Inflammatory macrophage (primary cell): ENCODE results near the gene POLR3A.

ENCODE experiments used
- DNase-seq, 2 donors: peaks; one replicate each; pipeline ENCODE4 v3.0.0-alpha.2; 2020 to 2022

The POLR3A gene

DNA sequence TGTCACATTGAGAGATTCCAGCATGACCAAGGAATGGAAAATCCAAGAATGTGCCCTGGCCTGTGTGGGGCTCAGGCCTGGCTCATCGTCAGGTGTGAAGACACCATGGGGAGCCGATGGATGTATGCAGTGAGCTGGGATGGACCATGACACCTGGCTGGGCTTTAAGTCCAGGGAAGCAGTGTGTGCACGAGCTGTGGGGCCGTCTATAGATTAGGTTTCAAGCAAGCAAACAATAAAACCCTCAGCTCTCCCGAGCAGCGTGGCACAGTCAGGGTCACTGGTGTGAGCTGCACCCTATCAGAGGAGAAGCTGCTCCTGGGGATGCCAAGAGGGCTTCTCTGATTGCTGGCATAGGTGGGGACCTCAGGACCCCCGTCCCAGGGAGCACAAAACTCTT, 52.3 kb downstream of the POLR3A start:
- no peak for DNase-seq

DNA sequence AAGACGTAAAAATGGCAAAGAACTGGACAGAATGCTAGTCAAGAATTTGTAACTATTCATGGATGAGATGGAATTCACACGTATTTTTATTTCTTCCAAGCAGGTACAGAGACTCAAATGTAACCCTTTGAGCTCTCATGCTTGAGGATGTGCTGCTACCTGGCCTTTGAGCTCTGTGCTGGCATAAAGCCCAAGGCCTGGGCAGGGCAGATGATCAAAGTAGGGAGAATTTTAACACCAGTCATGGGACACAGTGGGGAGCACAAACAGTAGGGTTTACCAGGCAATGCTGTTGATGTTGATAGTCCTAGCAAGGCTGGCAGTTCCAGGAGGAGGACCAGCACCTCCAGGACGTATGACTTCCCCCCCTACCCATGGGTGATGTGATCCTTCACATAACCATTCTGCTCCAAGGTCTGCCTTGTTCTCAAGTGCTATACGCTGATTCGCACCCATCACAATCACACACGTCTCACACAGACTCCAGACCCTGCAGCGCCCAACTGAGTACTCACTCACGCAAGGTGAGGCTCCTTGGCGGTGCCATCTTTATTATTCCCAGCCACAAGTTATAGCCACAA, 54.1 kb downstream of the POLR3A start:
- no peak for DNase-seq

DNA sequence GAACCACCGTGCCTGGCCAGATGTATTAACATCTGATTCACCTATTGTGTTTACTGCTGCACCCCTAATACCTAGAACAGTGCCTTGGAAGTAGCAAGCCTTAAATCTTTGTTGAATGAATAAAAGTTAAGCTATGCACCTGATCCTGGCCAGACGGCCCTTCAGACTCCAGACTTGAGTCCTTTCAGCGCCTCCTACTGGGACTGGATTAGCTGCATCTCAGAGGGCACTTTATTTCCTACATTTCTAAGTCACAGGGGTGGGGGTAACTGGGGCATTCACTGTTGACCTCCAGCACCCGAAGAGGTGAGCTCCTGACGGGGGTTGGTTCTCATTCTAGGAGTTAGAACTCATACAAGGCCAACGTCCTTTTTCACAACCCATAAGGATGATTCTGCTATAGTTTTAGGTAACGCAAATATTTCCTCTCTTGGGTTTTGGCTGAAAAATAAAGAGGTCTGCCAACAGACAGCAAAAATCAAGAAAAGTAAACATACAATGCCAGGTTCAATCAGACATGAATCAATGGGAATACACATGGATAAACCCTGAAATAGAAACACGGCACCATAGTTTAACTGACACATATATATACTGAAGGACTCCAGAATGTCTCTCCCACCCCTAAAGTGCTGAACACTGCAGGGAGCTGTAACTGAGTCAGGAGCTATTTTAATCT, 54.8 kb downstream of the POLR3A start:
- DNase-seq, result peak in 1 of 2 donors; percentile 7

DNA sequence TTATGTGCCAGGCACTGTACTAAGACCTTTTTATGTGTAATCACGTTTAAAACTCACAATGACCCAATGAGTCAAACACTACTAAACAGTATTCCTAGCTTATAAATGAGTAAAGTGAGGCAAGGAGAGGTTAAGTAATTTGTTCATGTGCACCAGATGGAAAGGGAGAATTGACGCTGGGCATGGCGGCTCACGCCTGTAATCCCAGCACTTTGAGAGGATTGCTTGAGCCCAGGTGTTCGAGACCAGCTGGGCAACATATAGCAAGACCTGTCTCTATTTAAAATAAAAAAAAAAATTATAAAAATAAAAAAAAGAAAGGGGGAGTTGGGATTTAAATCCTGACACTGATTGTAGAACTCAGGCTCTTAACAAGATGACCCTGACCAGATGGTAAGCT, 56.0 kb downstream of the POLR3A start:
- DNase-seq, result no peak

DNA sequence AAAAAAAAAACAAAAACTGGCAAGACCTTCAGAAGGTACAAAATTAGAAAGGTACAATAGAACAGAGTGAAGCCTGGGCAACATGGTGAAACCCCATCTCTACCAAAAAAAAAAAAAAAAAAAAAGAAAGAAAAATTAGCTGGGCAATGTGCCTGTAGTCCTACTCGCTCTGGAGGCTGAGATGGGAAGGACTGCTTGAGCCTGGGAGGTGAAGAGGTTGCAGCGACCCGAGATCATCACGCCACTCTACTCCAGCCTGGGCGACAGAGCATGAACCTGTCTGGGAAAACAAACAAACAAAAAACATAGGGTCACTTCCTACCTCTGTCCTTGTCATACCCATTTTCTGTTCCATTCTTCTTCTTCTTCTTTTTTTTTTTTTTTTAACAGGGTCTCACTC, 57.2 kb downstream of the POLR3A start:
- no peak for DNase-seq

DNA sequence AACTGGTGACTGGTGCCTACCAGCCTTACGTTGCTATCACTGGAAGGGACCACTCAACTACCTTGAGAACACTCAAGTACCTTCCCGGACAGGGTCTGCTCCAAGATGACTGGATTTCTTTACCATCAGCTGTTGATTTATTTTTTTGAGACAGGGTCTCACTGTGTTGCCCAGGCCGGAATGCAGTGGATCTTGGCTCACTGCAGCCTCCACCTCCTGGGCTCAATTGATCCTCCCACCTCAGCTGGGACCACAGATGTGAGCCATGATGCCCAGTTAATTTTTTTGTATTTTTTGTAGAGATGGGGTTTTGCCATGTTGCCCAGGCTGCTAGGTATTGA, 57.5 kb downstream of the POLR3A start:
- no peak for DNase-seq

DNA sequence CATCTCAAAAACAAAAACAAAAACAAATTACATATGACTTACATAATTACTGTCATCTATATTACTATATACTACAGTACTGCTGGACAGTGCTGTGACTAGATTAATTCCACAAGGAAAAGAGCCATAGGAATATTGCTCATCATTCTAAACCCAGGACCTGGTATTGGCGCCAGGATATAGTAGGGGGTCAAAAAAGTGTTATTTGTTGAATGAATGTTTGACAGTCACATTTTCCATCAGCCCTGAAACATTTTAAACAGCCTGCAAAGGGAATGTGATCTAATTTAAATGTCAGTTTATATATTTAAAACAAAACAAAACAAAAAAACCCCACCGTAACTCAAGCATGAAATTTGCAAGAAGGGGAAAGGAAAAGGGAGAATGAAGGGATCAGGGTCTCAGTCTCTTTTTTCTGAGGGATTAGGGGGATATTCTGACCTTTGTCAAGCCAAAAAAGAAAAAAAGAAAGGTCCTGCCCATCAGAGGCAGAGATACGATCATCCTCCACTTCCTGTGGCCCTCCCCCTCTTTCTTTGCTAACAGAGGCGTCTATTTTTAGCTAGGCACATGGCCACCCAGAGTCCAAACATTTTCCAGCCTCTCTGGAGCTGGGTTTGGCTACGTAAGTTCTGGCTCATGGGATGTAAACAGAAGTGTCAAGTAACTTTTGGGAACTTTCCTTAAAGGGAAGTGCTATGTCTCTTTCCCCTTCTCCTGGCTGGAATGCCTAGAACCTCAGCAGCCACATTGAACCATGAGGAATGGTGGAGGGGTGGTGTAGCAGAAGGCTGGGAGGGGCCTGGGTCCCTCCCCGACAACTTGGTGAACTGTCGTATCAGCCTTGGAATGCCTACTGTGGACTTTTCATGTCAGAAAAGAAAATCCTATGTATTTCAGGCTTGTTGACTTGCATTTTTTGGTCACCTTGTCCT, 58.2 kb downstream of the POLR3A start:
- DNase-seq, result peak; percentile 4 to 39

DNA sequence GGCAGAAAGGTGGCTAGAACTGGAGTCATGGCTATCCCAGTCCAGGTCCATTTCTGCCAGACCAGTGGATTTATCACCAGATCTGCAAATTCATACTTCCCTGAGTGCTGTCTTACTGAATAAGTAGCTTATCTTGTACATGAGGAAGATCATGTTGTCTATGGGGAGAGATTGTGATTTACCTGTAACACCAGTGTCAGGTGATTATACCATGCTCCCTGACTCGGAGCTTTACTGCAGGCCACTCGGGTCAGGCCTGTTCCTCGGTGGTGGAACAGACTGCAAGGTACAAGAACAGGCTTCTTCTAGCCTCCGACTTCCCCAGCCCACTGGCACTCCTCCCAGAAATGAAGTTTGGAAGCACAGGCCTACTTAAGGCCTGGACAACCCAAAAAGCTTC, 60.2 kb downstream of the POLR3A start:
- no peak for DNase-seq

DNA sequence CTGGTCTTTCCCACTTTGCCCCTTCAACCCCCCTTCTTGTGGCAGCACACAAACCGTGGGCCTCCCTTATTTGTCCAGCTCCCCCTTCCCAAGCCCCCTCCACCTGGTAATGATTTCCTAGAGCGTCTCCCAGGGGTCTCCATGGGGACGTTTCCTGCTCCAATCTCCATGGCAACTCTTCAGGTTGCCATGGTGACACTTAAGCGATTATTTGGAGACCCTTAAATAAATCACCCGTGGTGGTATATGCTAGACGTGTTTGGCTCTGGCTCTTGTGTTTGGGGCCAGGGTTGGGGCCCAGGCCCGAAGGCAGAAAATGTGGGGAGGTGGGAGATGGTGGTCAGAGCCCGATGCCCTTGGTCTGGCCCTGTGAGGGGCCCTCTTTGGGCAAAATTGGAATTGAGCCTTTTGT, 61.7 kb downstream of the POLR3A start:
- no peak for DNase-seq

DNA sequence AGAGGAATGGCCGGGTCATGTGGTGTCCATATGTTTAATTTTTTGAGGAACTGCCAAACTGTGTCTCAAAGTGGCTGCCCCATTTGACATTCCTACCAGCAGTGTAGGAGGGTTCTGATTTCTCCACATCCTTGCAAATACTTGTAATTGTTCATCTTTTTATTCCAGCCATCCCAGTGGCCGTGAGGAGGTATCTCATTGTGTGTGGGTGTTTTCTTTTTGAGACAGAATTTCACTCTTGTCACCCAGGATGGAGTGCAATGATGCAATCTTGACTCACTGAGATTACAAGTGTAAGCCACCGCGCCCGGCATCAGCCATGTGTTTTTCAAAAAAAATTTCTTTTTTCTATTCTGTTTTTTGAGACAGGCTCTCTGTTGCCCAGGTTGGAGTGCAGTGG, 64.0 kb downstream of the POLR3A start:
- DNase-seq, result peak; percentile 57 to 63

DNA sequence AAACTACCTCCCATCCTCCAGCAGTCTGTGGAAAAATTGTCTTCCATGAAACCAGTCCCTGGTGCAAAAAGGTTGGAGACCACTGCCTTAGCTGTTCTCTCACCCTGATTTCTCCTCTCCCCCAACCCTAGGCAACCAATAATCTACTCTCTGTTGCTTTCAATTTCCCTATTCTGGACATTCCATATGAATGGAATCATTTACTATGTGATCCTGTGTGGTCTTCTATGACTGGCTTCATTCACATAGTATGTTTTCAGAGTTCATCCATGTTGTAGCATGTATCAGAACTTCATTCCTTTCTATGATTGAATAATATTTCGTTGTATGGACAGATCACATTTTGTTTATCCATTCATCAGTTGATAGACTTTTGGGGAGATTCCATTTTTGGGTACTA, 64.5 kb downstream of the POLR3A start:
- DNase-seq, result no peak

DNA sequence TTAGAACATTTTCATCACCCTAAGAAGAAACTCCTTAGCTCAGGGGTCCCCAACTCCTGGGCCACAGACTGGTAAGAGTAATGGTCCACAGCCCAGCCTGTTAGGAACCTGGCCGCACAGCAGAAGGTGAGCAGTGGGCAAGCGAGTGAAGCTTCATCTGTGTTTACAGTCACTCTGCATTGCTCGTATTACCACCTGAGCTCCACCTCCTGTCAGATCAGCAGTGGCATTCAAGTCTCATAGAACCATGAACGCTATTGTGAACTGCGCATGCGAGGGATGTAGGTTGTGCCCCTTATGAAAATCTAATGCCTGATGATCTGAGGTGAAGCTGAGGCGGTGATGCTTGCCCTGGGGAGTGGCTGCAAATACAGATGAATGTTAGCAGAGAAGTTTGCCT, 65.4 kb downstream of the POLR3A start:
- DNase-seq, result no peak

DNA sequence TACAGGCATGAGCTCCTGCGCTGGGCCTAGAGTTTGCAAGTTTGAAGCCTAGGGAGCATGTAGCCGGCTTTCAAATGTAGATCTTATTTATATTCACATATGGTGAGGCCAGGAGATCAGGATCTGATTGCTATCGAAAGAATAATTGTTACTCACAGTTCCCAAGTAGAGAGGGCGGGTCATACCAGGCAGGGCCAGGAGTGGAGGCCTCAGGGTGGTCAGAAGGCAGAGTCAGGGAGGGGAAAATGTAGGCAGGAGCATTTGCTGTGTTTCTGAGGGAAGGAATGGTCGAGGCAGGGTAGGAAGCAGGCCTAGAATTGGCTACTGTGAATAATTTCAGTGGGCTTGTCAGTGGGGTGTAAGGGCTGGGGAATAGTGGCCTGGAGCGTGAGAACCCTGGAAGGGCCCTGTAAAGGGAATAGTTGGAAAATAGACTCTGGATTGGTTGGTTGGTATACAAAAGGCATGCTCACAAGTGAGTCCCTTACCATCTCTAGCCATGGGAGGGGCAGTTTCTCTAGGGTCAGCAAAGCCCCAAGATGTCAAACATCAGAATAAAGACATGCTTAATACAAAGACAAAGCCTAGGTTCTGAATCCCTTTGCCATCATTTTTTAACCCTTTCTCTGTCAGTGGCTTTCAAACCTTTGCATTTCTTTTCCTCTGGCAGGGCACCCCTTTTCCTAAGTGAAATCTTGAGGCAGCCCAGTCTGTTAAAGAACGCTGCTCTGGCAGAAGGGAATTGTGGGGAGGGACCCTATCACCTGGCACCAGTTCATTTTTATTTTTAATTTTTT, 66.8 kb downstream of the POLR3A start:
- no peak for DNase-seq

DNA sequence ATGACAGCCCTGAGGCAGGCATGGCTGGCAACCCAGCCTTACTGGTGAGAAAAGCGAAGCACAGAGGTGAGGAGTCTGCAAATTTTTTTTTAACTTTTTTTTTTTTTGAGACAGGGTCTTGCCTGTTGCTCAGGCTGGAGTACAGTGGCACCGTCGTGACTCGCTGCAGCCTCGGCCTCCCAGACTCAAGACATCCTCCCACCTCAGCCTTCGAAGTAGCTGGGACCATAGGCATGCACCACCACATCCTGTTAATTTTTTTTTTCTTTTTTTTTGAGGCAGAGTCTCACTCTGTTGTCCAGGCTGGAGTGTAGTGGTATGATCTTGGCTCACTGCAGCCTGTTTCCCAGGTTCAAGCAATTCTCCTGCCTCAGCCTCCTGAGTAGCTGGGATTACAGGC, 67.6 kb downstream of the POLR3A start:
- no peak for DNase-seq

DNA sequence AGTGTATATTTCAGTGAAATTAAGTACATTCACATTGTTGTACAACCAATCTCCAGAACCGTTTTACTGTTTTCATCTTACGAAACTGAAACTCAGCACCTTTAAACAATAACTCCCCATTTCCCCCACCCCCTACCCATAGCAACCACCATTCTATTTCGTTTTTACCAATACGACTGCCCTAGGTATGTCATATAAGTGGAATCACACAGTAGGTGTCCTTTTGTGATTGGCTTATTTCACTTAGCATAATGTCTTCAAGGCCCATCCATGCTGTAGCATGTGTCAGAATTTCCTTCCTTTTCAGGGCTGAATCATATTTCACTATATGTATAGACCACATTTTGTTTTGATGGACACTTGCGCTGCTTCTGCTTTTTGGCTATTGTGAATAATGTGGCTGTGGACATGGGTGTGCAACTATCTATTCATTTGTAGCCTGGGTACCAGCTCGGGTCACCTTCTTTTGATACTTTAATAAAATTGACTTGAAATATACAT, 68.4 kb downstream of the POLR3A start:
- DNase-seq, result no peak

DNA sequence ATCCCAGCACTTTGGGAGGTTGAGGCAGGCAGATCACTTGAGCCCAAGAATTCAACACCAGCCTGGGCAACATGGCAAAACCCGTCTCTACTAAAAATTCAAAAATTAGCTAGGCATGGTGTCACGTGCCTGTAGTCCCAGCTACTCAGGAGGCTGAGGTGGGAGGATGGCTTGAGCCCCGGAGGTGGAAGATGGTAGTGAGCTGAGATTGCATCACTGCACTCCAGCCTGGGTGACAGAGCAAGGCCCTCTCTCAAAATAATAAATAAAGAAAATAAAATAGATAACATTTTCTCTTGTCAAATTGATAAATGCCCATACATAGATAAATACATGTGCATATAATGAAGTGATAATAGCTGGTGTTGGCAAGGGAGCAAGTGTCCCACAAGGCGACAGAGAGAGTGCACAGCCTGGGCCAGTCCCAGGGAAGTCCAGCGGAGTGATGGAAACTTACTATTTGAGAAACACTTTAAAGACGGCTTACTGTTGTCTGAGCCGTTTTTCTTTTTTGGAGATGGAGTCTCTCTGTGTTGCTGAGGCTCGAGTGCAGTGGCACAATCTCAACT, 69.3 kb downstream of the POLR3A start:
- DNase-seq, result no peak

DNA sequence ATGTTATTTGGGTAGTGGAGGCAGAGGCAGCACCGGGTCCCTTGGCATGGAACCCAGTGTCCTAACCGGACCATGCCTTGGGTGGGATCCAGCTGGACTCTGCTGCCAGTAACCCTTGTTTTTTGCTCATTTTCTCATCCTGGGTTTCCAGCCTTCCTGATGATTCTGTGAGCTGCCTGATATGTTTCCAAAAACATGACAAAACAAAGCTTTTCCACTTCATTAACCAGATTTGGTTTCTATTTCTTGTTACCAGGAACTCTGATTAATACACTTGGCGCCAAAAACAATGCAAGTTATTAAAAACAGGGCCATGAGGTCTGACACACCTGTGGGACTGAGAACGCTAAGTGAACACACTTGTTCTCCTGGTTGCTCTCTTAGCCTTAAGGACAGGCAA, 69.9 kb downstream of the POLR3A start:
- DNase-seq, result no peak

DNA sequence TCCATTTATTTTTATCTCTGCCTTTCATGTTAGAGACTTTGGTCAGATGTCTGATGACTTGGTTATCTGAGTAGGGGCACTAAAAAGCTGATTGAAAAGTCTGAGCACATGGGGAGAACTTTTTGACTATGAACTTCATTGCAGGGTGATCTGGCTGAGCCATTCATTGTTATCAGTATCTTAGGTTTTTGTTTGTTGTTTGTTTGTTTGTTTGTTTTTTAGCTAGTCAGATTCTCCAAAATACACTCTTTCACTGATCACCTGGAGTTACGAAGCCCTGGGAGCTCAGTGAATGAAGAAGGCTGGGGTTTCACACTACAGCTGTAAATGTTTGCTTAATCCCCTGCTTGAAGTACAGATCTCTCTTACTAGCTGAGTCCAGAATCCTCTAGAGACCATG, 74.2 kb downstream of the POLR3A start:
- DNase-seq, result no peak

DNA sequence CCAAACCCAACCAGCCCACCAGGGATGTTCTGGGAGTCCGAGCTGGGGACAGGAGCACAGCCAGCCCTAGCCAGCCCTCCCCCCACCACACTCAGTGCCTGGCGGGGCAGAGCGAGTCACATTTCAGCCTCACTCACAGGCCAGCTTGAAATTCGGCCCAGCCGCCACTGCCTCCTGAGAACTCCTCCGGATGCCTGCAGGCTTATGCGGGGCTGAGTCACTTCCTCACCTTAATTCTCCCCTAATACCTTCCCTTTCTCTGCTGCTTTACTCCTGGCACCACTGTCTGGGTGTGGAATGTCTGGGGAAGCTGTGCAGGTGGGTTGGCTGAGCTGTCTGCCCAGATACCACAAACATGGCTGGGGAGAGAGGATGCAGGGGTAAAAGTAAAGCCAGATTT, 80.1 kb downstream of the POLR3A start:
- no peak for DNase-seq

DNA sequence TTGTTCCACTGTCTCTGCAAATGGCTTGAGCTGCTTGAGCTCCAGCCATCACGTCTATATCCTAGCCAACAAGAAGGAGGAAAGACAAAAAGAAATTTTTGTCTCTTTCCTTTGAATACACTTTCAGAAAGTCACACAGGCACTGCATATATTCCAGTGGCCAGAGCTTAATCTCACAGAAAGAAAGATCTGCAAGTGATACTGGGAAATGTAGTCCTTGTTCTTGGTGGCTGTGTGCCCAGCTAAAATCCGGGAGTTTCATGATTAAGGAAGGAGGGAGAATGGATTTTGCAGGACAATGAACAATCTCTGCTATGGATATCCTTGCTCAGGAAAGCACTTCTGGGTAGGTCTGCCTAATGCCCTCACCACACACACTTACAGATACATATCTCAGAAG, 83.2 kb downstream of the POLR3A start:
- DNase-seq, result no peak

DNA sequence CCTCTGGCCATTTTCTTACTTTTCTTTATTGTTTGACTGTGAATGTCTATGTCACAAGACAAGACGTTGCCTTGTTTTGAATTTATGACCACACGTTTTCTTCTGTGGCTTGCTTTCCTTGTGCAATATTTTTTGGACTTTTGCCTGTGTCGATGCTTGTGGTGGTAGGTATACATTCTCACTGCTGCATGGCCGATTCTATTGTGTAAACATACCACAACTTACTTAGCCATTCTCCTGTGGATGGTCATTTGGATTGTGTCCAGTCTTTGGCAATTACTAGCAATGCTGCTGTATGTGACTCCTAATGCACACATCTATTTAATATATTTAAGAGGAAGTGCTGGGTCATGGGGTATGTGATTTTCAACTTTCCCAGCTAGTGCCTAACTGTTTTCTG, 84.8 kb downstream of the POLR3A start:
- DNase-seq, result peak; percentile 26 to 56

DNA sequence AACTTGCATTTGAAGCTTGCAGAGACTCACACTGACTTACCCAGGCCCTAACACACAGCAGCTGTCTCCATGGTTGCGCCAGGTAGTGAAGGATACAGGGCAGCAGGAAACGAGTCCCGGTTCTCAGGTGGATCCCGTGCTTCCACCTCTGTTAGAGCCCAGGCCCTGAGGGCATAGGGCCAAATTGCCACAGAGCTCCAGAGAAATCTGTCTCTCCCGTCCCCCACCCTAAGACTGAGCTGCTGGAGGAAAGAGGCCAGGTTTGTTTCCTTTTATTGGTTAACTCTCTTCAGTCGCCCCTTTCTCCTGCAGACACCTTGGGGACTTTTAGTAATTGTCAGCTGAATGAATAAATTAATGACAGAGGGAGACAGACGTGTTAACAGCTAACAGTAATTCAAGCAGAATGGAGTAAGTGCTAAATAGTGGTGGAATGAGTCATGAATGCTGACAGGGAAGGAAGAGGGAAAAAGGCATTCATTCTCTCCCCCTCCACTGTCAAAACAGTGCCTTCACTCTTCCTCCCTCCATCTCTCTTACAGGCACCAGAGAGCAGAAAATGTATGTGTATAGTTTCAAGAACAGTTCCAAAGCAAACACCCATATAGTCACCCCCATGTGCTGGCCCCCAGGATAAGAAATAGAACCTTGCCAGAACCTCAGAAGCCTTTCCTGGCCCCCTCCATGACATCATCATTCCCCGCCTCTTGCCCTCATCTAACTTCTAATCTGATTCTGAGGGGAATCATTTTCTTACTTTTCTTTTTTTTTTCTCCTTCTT, 86.0 kb downstream of the POLR3A start:
- no peak for DNase-seq
